A549 (cell line): ENCODE data around the gene NKIRAS1. TPM values are rescaled to one million over a fixed set of nuclear protein-coding genes. Genes with fewer than 3 reads are reported as not detected.

ENCODE experiments used
- ATAC-seq, 2 experiments: fragments of 200-7000 bp in 1 of 2; fragments of >200 bp in 1 of 2; cut with Nextera tagmentation in 1 of 2; cut with Tn5 transposase in 1 of 2; 3 replicates each; pipeline versions ENCODE4 v1.8.0 to v1.9.1; 2018 to 2020; ENCODE audit warnings: mild to moderate bottlenecking in 1 of 2, moderate library complexity in 1 of 2
- CTCF ChIA-PET: fragments of 300-600 bp; sonication (Branson Sonifier 250); formaldehyde crosslinking; extraction: SDS; loops from one replicate; lab custom pipeline; 2021; ENCODE audit warnings: antibody characterized with exemption, inconsistent platforms; lab: Yijun Ruan, JAX
- POLR2A ChIA-PET: fragments of 350-600 bp; formaldehyde crosslinking; extraction: SDS; loops from one replicate; lab custom pipeline; 2021; ENCODE audit warnings: antibody characterized with exemption, inconsistent platforms; lab: Yijun Ruan, JAX
- DNase-seq, 2 experiments: peaks; one replicate each; pipeline versions ENCODE4 v3.0.0 to v3.0.0-alpha.2; 2011 to 2016; ENCODE audit warnings: low read depth in 1 of 2, low spot score in 1 of 2
- FAIRE-seq: peaks from 2 replicates; lab custom pipeline; 2011; peaks lifted over from hg19 to GRCh38; lab: Jason Lieb, UNC
- H3K27ac ChIP-seq, 2 experiments: fragments of >200 bp; sonication (Bioruptor Twin); formaldehyde crosslinking; 3 replicates each; pipeline ENCODE4 v1.5.1; 2016 to 2017
- H3K4me1 ChIP-seq: fragments of >200 bp; sonication (Bioruptor Twin); formaldehyde crosslinking; 3 replicates; pipeline ENCODE4 v1.6.1; 2016
- H3K4me2 ChIP-seq: fragments of >200 bp; sonication (Bioruptor Twin); formaldehyde crosslinking; 3 replicates; pipeline ENCODE4 v1.6.1; 2016
- H3K4me3 ChIP-seq: fragments of >200 bp; sonication (Bioruptor Twin); formaldehyde crosslinking; 3 replicates; pipeline ENCODE4 v1.5.1; 2016
- H3K9me3 ChIP-seq: fragments of >200 bp; sonication (Bioruptor Twin); formaldehyde crosslinking; 3 replicates; pipeline ENCODE4 v1.6.1; 2016
- BHLHE40 ChIP-seq: IDR thresholded peaks from 2 replicates; pipeline ENCODE4 v1.6.1; 2012; ENCODE audit warnings: low read depth, low read length, inconsistent platforms
- CBX2 ChIP-seq: fragments of 200-600 bp; sonication (generic); IDR thresholded peaks from 2 replicates; pipeline ENCODE4 v1.6.1; 2016; ENCODE audit warnings: low read depth, mild to moderate bottlenecking, borderline replicate concordance
- CBX8 ChIP-seq: fragments of 200-600 bp; sonication (generic); IDR thresholded peaks from 2 replicates; pipeline ENCODE4 v1.6.1; 2016
- CEBPB ChIP-seq, 2 experiments: fragments of >200 bp in 1 of 2; sonication (Bioruptor Twin) in 1 of 2; formaldehyde crosslinking in 1 of 2; IDR thresholded peaks; 2 replicates each; pipeline ENCODE4 v1.6.1; 2012 to 2016
- CHD4 ChIP-seq: fragments of 200-600 bp; sonication (generic); IDR thresholded peaks from 2 replicates; pipeline ENCODE4 v1.6.1; 2016; ENCODE audit warnings: antibody characterized with exemption, mild to moderate bottlenecking, borderline replicate concordance
- EHF ChIP-seq: fragments of 250-450 bp; sonication (Bioruptor Pico); IDR thresholded peaks from 2 replicates; pipeline ENCODE4 v1.5.0; 2020; ENCODE audit warnings: mild to moderate bottlenecking
- EP300 ChIP-seq, 2 experiments: fragments of >200 bp; sonication (Bioruptor Twin); formaldehyde crosslinking; IDR thresholded peaks; 2 replicates in 1 of 2; 3 replicates in 1 of 2; pipeline ENCODE4 v1.6.1; 2016 to 2017
- FOSB ChIP-seq: fragments of 250-450 bp; sonication (Bioruptor Pico); IDR thresholded peaks from 2 replicates; pipeline ENCODE4 v1.5.0; 2020; ENCODE audit warnings: mild to moderate bottlenecking, moderate library complexity
- FOSL2 ChIP-seq, 2 experiments: fragments of 450-650 bp in 1 of 2; fragments of >200 bp in 1 of 2; sonication (Bioruptor Twin) in 1 of 2; formaldehyde crosslinking; IDR thresholded peaks; 2 replicates each; pipeline versions ENCODE4 v1.5.0 to v1.6.1; 2016 to 2020; ENCODE audit warnings: mild to moderate bottlenecking in 1 of 2, moderate library complexity in 1 of 2
- HOXA7 ChIP-seq: fragments of 250-450 bp; sonication (Bioruptor Pico); IDR thresholded peaks from 2 replicates; pipeline ENCODE4 v1.5.0; 2020; ENCODE audit warnings: mild to moderate bottlenecking, moderate library complexity
- HOXB13 ChIP-seq: fragments of 250-450 bp; sonication (Bioruptor Pico); IDR thresholded peaks from 2 replicates; pipeline ENCODE4 v1.5.0; 2020; ENCODE audit warnings: low read depth, mild to moderate bottlenecking, moderate library complexity
- JUN ChIP-seq, 2 experiments: fragments of >200 bp; sonication (Bioruptor Twin); formaldehyde crosslinking; IDR thresholded peaks; 2 replicates in 1 of 2; 3 replicates in 1 of 2; pipeline ENCODE4 v1.6.1; 2016 to 2017
- KDM1A ChIP-seq: fragments of 200-600 bp; sonication (generic); IDR thresholded peaks from 2 replicates; pipeline ENCODE4 v1.6.1; 2016; ENCODE audit warnings: low read depth, mild to moderate bottlenecking
- MAFK ChIP-seq: fragments of 450-650 bp; IDR thresholded peaks from 2 replicates; pipeline ENCODE4 v1.6.1; 2014; ENCODE audit not compliant: partially characterized antibody
- MAZ ChIP-seq: fragments of 150-350 bp; IDR thresholded peaks from 2 replicates; pipeline ENCODE4 v1.6.1; 2014; ENCODE audit warnings: antibody characterized with exemption, low read depth, low read length, borderline replicate concordance
- NR3C1 ChIP-seq: fragments of >200 bp; sonication (Bioruptor Twin); formaldehyde crosslinking; IDR thresholded peaks from 3 replicates; pipeline ENCODE4 v1.6.1; 2017
- POLR2AphosphoS2 ChIP-seq: conservative IDR thresholded peaks from 2 replicates; pipeline ENCODE4 v1.6.1; 2012; ENCODE audit warnings: low read length, improper control_type of control experiment, inconsistent platforms
- RNF2 ChIP-seq: fragments of 200-600 bp; sonication (generic); IDR thresholded peaks from 2 replicates; pipeline ENCODE4 v1.6.1; 2016; ENCODE audit warnings: low read depth, mild to moderate bottlenecking, antibody characterized with exemption, moderate library complexity, borderline replicate concordance
- SREBF2 ChIP-seq: fragments of 450-650 bp; IDR thresholded peaks from 2 replicates; pipeline ENCODE4 v1.6.1; 2014; ENCODE audit warnings: mild to moderate bottlenecking, moderate library complexity
- TFCP2L1 ChIP-seq: fragments of 250-450 bp; sonication (Bioruptor Pico); IDR thresholded peaks from 2 replicates; pipeline ENCODE4 v1.5.0; 2021; ENCODE audit warnings: mild to moderate bottlenecking
- TP53 ChIP-seq: fragments of 250-450 bp; sonication (Bioruptor Pico); IDR thresholded peaks from 2 replicates; pipeline ENCODE4 v1.5.0; 2021; ENCODE audit warnings: mild to moderate bottlenecking, moderate library complexity
- ZC3H11A ChIP-seq: fragments of 450-650 bp; IDR thresholded peaks from 2 replicates; pipeline ENCODE4 v1.6.1; 2014; ENCODE audit warnings: antibody characterized with exemption, mild to moderate bottlenecking
- WGBS: methylation state at CpG from one replicate; pipeline ENCODE4 v1.1.6; 2017; ENCODE audit errors: missing lambda C conversion rate; 5-methylcytosine and 5-hydroxymethylcytosine counted together
- polyA plus RNA-seq, 4 experiments: library from polyadenylated mRNA; depleted of rRNA in 3 of 4; stranded (reverse); fragments of >200 nt; fragmentation: RNase III in 1 of 4; extraction: RNeasy Plus Mini Kit Qiagen cat#74134 plus additional on column Dnase treatment in 1 of 4; gene quantifications; 2 replicates in 3 of 4; 3 replicates in 1 of 4; pipeline ENCODE4 v1.2.3, GENCODE V29; 2011 to 2017
- TF ChIP-seq, protein P1 (sequence below): fragments of 250-450 bp; sonication (Bioruptor Pico); IDR thresholded peaks from 2 replicates; pipeline ENCODE4 v1.5.0; 2020; ENCODE audit warnings: low read depth, mild to moderate bottlenecking, moderate library complexity
- TF ChIP-seq, protein P2 (sequence below): IDR thresholded peaks from 2 replicates; pipeline ENCODE4 v1.6.1; 2012; ENCODE audit warnings: low read depth, borderline replicate concordance
- TF ChIP-seq, protein P3 (sequence below): fragments of 450-650 bp; IDR thresholded peaks from 2 replicates; pipeline ENCODE4 v1.6.1; 2014; ENCODE audit warnings: antibody characterized with exemption
- TF ChIP-seq, protein P4 (sequence below): IDR thresholded peaks from 2 replicates; pipeline ENCODE4 v1.6.1; 2012

Gene NKIRAS1
- polyA plus RNA-seq, 2 of the 4 experiments (the other 2 are of a cell fraction): 15.5 to 16.8 TPM

DNA sequence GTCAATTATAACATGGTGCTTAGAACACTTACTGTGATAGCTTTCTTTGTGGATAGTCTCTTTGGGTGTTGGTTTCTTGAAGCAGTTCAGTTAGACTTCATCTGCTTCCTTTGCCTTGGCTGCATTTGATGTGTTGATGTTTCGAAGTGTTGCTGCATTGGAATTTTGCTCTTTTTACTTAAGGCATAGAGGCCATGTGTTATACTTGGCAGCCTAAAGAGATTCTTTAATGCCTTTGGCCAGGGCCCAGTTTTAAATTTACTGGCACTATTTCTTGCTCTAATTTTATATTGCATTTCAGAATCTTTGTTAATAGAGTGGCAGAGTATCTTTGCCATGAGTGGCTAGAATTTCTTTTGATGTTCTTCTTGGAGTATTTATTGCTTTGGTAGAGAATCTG, 49.5 kb upstream of the NKIRAS1 start:
- DNase-seq: no peak
- no peak for TF ChIP-seq EHF (CRISPR knock-in tag)
- WGBS: 97% methylated on average over 1 of the region's 1 CpG
- no peak for FAIRE-seq
- no peak for ATAC-seq
- ChIA-PET CTCF (no interaction called here), POLR2A (interaction anchor here (1.4 kb wide), 1 partner anchor 50 kb away, joined by 3 read pairs; the partner anchor contains the start of genes NKIRAS1 and RPL15)
- Histone ChIP-seq H3K27ac (peak overlapping the region; percentile 27 to 29; a peak in 2 of 6 replicates), H3K4me1 (peaks cover 36% of the 10 kb centered on the region), H3K9me3 (no peaks in the 10 kb centered on the region), H3K4me2 (no peak overlapping the region), H3K4me3 (no peak overlapping the region)

DNA sequence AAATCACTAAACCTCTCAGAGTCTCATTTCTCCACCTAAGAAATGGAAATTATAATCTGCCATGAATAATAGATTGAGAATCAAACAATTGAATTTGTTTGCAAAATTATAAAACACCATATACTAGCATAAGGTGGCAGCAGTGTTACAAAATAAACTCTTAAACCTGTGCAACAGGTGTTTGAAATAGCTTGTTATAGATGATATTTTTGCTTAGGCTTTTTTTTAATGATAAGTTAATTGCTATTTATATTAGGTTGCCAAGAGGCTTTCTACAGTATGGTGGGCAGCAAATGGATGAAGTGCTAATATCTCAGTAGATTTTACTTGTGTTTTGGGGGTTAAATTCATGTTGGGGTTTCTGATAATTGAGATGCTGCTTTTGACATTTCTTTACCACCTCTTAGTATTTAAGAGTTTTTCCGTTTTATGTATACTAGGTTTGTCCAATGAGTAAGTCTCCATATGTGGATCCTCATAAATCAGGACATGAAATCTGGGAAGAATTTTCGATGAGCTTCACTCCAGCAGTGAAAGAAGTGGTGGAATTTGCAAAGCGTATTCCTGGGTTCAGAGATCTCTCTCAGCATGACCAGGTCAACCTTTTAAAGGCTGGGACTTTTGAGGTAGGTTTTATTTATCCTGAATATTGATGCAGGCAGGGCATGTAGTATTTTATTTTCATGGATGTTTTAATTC, 47.9 kb upstream of the NKIRAS1 start:
- no peak for TF ChIP-seq HOXB13
- TF ChIP-seq MAZ: no peak
- TF ChIP-seq RNF2: no peak
- TF ChIP-seq SREBF2: no peak
- no peak for FAIRE-seq
- ChIA-PET CTCF (interaction anchor here (1.3 kb wide), 1 partner anchor 24 kb away, joined by 4 read pairs; no protein-coding TSS in a partner anchor), POLR2A (interaction anchor here (1.4 kb wide), 1 partner anchor 48 kb away, joined by 3 read pairs; the partner anchor contains the start of genes NKIRAS1 and RPL15)
- 90% methylated on average over 3 of the region's 3 CpGs for WGBS
- Histone ChIP-seq H3K4me2 (no peak overlapping the region), H3K4me3 (no peak overlapping the region), H3K9me3 (no peaks in the 10 kb centered on the region), H3K4me1 (peaks cover 43% of the 10 kb centered on the region), H3K27ac (peak overlapping the region; percentile 57 to 72; a peak in 2 of 6 replicates)
- ATAC-seq: no peak
- DNase-seq: no peak

DNA sequence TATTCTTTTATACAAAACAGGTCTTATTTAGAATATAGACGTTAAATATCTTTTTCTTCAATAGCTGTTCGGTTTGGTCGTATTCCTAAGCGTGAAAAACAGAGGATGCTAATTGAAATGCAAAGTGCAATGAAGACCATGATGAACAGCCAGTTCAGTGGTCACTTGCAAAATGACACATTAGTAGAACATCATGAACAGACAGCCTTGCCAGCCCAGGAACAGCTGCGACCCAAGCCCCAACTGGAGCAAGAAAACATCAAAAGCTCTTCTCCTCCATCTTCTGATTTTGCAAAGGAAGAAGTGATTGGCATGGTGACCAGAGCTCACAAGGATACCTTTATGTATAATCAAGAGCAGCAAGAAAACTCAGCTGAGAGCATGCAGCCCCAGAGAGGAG, 45.1 kb upstream of the NKIRAS1 start:
- H3K4me3 ChIP-seq: no peak overlapping the region
- H3K4me2 ChIP-seq: no peak overlapping the region
- H3K9me3 ChIP-seq: no peaks in the 10 kb centered on the region
- no peak for DNase-seq
- no peak for ATAC-seq
- H3K4me1 ChIP-seq: peaks cover 46% of the 10 kb centered on the region
- TF ChIP-seq CBX8: no peak
- TF ChIP-seq FOSB (CRISPR knock-in tag): no peak
- TF ChIP-seq FOSL2 (IDR thresholded peaks at IDR 0.05): no peak
- no peak for TF ChIP-seq FOSL2 (CRISPR knock-in tag; IDR thresholded peaks at IDR 0.05)
- no peak for TF ChIP-seq HOXB13
- no peak for TF ChIP-seq KDM1A
- no peak for TF ChIP-seq NR3C1
- TF ChIP-seq HOXA7 (CRISPR knock-in tag): no peak
- no peak for TF ChIP-seq JUN (IDR thresholded peaks at IDR 0.05)
- TF ChIP-seq CHD4: no peak
- TF ChIP-seq TFCP2L1: no peak
- TF ChIP-seq, protein P1, sequence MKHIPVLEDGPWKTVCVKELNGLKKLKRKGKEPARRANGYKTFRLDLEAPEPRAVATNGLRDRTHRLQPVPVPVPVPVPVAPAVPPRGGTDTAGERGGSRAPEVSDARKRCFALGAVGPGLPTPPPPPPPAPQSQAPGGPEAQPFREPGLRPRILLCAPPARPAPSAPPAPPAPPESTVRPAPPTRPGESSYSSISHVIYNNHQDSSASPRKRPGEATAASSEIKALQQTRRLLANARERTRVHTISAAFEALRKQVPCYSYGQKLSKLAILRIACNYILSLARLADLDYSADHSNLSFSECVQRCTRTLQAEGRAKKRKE (CRISPR knock-in tag): no peak
- no peak for TF ChIP-seq TP53 (CRISPR knock-in tag)
- no peak for TF ChIP-seq MAZ
- TF ChIP-seq, protein P2, sequence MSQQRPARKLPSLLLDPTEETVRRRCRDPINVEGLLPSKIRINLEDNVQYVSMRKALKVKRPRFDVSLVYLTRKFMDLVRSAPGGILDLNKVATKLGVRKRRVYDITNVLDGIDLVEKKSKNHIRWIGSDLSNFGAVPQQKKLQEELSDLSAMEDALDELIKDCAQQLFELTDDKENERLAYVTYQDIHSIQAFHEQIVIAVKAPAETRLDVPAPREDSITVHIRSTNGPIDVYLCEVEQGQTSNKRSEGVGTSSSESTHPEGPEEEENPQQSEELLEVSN: no peak
- TF ChIP-seq POLR2AphosphoS2: no peak
- no peak for TF ChIP-seq EHF (CRISPR knock-in tag)
- CTCF ChIA-PET: interaction anchor here (0.9 to 1.2 kb wide), 2 partner anchors 11 to 128 kb away, joined by 3 read pairs; no protein-coding TSS in a partner anchor
- no peak for FAIRE-seq
- peak overlapping the region in 1 of 2 experiments; percentile 51; a peak in 1 of 6 replicates for H3K27ac ChIP-seq
- WGBS: 90% methylated on average over 5 of the region's 5 CpGs
- POLR2A ChIA-PET: interaction anchor here (0.7 to 2.7 kb wide), 3 partner anchors 10 to 45 kb away, joined by 3 to 8 read pairs (median 3); partner anchors contain the start of genes NKIRAS1 and RPL15

DNA sequence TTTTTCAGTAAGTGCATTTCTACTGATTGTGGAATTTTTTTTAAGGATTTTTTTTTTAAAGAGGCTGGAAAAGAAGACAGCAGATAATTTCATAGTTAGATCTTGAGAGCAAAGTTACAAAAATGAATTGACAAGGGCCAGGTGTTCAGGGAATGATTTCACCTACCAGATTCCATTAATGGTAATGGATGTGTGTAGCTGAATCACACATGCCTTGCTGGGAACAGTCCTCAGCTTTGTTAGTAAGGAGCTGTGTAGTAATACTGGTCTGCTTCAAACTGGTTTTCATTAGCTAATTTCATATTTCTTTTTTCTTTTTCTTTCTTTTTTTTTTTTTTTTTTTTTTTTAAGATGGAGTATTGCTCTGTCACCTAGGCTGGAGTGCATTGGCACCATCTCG, 44.3 kb upstream of the NKIRAS1 start:
- TF ChIP-seq CEBPB (IDR thresholded peaks at IDR 0.05) (no peak), EP300 (IDR thresholded peaks at IDR 0.05) (no peak), FOSB (CRISPR knock-in tag) (no peak), CBX2 (no peak), BHLHE40 (no peak), SREBF2 (no peak), ZC3H11A (no peak), MAFK (no peak), NR3C1 (no peak), CBX8 (no peak), EHF (CRISPR knock-in tag) (no peak)
- TF ChIP-seq, protein P3, sequence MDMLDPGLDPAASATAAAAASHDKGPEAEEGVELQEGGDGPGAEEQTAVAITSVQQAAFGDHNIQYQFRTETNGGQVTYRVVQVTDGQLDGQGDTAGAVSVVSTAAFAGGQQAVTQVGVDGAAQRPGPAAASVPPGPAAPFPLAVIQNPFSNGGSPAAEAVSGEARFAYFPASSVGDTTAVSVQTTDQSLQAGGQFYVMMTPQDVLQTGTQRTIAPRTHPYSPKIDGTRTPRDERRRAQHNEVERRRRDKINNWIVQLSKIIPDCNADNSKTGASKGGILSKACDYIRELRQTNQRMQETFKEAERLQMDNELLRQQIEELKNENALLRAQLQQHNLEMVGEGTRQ: no peak
- TF ChIP-seq, protein P4, sequence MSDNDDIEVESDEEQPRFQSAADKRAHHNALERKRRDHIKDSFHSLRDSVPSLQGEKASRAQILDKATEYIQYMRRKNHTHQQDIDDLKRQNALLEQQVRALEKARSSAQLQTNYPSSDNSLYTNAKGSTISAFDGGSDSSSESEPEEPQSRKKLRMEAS: no peak
- CTCF ChIA-PET: no interaction called here
- FAIRE-seq (no peak), ATAC-seq (no peak), DNase-seq (no peak)
- POLR2A ChIA-PET: interaction anchor here (0.6 to 2.7 kb wide), 6 partner anchors 10 to 282 kb away, joined by 3 to 8 read pairs (median 3); partner anchors contain the start of genes NKIRAS1 and RPL15
- H3K4me3 ChIP-seq: no peak overlapping the region
- peaks cover 46% of the 10 kb centered on the region for H3K4me1 ChIP-seq
- 93% methylated on average over 1 of the region's 1 CpG for WGBS
- no peak overlapping the region for H3K4me2 ChIP-seq
- no peaks in the 10 kb centered on the region for H3K9me3 ChIP-seq
- peak overlapping the region in 1 of 2 experiments; percentile 51; a peak in 1 of 6 replicates for H3K27ac ChIP-seq
